ENCODE measurements around the gene TNNC1.

TNNC1 gene

DNA sequence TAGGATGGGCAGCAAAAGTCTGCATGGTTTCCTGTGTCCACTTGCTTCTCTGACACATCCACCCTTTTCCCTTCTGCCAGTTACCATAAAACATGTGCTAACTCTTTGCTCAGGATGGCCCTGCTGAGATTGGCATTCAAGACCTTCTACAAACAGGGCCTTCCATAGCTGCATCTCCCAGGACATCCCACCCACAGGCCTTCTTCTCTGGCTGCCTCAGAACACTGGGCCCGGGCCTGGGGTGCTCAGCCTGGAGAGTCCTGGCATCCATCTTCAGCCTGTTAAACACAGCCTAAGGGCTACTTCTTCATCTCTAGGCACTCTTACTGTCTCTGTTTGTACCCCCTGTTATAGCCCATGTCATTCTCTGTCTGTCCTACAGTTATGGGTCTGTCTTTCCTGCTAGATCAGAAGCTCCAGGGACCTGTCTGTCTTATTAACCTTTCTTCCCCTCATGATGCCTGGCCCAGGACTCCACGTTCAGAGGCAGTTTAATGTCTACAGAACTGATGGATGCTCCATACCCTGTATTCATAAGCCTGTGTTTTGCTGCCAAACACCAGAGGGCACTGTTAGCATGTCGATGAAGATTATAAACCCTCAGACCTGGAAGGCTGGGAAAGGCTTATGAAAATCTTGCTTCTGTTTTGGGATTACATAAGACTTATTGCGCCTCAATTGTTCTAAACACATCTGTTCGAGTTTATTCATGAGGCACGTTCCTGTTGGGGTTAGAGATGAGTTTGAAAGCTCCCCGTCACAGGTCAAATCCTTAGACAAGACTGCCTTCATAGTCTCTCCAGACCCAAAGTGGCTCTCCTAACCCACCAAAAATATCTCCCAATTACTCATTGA is 25.5 kb downstream of the TNNC1 start:
- no peak for DNase-seq

DNA sequence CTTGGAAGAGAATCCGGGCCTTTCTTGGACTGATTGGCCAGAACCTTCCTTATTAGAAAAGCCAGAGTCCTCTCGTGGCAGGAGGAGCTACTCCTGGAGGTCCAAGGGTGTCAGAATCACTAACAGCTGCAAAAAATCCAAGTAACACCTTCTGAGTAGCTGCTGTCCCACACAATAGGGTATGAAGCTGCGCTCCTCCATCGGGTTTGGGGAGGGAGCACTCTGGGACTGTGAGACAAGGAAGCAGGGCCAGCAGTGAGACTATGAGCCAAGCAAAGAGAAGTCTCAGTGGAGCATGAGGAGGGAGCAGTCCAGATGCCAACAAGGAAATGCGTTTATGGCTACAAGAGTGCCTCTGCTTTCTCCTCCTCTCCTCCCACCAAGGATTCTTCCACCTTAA is 30.7 kb downstream of the TNNC1 start:
- no peak for DNase-seq

DNA sequence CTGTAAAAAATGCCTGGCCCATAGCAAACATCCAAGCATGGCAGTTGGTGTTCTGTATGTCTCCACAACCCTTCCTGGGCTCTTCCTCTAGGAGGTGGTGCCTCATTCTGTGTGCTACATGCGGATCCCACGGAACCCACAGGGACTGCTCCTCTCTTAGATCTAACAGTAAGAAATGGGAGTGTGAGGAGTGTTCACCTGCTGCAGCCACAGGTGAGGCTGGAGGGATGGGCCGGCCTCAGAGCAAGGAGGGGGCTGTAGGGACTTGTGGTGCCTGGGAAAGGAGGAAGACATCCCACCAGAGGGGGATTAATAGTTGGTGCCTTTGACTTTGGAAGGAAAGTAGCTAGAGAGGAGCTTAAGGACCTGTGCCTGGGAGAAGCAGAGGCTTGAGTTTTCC is 31.2 kb downstream of the TNNC1 start:
- DNase-seq, result no peak

DNA sequence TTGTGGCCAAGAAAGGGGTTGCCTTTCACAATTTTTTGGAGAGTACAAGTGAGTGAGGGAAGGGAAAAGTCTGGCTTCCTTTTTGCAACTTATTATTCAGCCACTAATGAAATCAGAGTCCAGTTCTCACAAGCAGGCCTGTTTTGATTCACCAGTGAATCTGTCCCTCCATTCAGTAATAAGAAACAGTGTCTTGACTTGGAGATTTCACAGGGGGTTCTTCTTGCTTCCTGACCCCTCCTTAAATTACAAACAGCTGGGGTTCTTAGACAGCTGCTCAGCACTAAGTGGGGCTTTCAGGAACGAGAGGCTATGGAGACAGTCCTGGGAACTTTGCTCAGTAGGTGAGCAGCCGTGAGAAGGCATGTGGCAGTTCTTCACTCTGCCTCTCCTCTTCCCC is 33.5 kb downstream of the TNNC1 start:
- no peak for DNase-seq

DNA sequence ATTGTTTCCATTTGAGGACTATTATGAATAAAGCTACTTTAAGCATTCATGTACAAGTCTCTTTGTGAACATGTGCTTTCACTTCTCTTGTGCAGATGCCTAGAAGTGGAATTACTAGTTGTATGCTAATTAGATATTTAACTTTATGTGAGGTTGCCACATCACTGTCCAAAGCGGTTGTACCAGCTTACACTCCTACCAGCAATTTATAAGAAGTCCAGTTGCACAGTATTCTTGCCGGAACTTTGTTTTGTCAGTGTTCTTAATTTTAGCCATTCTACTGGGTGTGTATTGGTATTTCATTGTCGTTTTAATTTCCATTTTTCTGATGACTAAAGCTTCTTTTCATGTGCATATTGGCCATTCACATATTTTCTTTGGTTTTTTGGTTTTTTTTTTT is 38.0 kb downstream of the TNNC1 start:
- no peak for DNase-seq

DNA sequence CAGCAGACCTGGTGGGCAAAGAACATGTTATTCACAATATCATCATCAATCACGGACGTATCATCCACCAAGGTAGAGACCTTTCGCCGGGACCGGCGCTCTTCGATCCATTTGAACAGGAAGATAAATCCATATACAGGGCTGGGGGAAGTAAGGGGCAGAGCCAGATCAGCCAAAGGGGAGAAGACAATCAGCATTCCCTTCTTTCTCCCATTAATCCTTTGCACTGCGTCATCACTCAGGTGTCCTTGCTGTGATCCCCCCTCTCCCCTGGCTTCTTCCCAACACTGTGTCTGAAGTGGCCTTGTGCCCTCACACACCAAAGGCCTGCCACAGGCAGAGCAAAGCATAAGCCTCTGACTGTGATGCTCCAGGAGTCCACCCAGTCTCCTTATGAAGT is 45.4 kb downstream of the TNNC1 start:
- DNase-seq, result no peak

DNA sequence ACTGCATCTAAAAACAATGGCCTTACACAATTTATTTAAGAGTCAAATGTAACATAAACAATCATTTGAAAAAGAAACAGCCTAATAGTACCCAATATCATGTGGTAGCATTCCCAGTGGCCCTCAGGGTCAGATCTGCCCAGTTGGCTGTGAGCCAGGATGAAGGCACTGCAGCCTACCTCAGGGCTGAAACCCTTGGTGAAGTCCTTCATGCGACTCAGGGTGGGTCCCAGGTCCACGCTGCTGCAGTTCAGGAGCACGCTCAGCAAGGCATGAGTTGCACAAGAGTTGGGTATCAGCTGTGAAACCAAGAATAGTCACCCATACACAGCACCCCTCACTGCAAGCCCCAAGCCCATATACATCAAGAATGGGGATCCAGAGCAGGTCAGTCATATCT is 46.1 kb downstream of the TNNC1 start:
- DNase-seq, result no peak

DNA sequence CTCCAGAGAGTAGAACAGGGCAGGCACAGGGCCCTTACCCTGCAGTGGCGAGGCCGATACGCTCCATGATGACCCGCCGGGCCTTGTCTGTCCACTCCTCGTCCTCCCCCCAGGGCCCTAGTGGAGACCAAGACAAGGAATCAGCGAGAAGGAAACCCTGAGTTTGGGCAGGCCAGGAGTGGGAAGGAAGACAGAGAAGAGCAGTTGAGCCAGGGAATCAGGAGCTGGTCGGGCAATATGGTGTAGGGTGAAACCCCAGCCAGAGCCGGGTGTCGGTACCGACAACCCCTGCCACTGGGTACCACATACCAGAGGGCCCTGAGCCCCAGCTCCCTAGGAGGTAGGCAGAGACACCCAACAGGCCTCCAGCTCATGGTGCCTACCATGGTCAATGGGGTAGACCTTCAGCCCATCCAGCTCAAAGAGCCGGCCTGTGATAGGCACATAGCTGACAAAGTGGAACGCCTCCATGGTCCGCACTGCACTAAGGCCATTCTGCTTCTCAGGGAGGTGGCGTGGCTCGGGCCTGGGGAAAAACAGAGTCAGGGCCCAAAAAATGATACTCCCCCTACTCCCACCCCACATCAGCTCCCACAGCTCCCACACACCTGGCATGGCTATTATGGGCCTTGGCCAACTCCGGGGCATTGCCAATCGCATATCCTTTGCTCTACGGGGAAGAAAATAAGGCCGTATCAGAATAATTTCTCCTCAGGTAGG is 46.9 kb downstream of the TNNC1 start:
- no peak for DNase-seq

DNA sequence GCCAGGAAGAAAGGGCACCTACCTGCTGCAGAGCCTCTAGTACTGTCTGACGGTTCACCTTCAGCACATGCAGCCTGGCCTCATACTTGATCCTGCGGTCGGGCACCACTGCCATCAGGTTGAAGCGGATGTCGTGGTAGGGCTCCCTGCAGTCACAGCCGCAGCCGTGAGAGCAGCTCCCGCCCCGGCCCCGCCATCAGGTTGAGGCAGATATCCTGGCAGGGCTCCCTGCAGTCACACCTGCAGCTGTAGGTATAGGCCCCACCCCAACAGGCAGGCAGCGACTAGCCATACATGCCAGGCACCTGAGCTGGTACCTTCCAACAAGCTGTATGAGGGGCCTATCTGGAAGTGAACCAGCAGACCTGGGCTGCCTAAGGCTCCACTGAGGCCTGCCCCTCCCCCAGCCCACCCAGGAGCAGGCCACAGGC is 47.6 kb downstream of the TNNC1 start:
- no peak for DNase-seq

DNA sequence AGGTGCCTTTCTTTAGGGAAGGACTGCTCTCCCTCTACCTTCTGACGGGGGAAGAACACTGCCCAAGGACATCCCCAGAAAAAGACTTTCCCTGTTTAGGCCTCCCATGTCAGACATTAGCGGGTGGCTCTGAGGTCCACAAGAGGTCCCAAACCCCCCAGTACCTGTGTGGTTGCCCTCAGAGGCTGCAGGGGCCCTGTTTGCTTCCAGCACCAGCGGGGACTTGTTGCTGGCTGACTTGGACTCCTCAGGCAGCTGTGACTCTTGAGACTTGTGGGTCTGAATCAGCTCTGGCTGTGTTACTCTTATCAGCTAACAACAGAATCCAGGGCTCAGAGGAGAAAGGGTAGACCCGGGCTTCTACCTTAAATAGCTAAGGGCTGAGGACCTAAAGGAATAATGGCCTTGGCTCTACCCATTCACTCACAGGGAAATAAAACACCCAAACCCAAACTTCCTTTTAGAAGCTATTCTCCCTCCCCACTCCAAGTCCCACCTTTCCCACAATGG is 48.2 kb downstream of the TNNC1 start:
- no peak for DNase-seq

DNA sequence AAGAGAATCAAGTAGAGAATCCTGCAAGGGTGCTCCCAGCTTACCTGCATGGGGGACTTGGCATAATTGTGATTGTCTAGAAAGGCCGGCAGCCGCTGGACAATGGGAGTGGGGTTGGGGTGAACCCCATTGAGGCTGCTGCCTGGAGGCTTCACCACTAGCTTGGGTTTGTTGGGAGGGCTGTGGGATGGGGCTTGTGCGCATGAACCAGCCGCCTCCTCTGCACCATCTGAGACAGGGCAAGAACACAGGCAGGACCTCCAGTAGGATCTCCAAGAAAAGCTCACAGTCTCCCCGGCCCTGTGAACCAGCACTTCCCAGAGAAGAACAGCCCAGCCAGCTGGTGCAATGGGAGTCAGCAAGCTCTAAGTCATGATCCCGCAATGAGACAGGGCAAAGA is 48.8 kb downstream of the TNNC1 start:
- no peak for DNase-seq

DNA sequence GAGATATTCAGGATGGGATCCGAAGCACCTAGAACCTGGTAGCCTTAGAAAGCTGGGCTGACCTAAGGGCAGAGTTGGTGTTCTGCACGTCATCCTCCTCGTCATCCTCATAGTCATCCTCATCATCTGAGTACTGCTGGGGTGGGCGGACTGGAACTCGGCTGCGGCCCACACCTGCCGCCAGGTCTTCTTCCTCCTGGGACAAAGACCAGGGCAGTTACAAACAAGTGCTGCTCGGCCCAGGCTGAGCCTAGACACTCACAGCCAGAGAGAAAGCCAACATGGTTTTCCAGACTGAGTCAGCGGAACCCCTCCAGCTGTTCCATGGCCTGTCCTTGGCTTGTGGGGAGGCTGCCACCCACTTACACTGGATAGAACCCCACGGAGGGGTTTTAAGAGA is 49.5 kb downstream of the TNNC1 start:
- no peak for DNase-seq

DNA sequence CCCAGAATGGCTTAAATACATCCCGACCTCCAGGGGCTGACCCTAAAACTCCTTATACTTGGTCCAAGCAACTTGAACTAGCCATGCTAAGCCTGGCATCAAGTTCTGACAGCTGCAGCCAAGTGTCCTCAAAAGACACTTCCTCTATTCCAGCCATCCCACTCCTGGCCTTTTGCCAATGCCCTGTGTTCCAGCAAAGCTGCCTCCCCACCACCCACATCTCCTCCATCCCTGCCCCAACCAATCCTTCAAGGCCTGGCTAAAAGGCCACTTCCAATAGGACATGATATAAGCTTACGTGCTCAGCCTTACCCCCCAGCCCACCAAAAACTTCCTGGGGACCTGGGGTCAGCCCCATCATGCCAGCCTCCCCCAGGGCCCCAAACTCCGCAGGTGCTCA is 49.9 kb downstream of the TNNC1 start:
- DNase-seq, result no peak

DNA sequence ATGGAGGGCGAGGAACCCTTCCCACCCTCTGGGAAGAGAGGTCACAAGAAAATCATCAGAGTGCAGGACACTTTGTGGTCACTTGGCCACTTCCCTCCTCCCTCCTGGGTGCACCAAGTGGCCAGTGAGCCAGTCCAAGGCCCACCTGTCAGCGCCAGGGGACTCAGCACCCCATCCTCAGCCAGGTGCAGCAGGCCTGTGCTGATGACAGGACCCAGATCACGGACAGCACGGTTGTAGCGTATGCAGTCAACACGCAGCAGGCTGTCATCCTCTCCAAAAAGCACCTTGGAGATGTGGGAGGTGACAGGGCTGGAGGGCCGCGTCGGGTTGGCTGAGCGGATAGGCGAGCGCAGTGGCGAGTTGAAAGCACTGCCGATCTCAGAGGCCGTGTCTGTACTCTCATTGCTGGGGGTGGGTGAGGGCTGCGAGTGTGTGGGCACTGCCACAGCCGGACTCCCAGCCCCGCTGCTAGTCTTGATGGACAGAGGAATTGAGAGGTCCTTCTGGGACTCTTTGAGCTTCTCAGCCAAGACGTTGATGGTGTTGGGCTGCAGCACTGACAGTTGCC is 50.5 kb downstream of the TNNC1 start:
- no peak for DNase-seq

DNA sequence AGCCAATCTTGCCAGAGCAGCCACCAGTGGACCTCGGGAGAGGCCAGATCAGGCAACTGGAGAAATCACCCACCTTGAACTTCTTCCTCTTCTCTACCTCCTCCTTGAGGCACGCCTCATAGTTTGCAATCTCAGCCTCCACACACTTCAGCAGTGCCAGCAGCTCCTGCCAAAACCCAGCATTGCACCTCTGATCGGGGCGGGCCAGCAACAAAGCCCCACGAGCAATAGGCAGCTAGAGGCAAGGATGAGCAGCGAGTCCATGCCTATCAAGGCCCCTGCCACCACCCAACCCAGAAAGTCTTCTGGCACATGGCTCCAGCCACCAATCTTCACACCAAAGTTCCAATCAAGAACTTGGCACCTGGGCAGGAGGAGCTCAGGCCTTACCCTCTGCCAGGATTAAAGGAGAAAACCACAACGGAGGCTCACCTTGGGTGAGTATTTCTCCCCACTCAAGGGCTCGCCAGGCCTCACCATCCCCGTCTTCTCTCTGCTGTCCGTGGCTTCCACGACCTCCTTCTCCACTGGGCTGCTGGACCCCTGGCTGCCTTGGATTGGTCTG is 51.1 kb downstream of the TNNC1 start:
- no peak for DNase-seq

DNA sequence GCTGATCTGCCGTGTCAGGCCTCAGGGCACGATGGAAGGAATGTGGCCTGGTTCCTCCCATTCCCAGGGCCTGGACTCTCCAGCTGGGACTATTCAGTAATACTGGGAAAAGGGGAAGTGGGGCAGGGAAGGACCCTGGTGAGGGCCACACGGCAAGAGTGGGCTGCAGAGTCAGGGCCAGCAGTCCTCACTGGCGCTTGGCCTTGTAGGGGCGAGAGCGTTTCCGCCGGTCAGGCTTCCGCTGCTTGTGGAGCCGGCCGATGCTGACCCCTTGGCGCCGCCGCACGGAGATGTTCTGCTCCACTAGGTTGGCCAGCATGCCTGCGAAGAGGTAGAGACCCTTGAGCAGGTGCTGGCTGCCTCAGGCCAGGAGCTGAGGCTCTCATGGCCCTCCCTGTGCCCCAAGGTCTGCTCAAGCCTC is 51.7 kb downstream of the TNNC1 start:
- DNase-seq, result no peak

DNA sequence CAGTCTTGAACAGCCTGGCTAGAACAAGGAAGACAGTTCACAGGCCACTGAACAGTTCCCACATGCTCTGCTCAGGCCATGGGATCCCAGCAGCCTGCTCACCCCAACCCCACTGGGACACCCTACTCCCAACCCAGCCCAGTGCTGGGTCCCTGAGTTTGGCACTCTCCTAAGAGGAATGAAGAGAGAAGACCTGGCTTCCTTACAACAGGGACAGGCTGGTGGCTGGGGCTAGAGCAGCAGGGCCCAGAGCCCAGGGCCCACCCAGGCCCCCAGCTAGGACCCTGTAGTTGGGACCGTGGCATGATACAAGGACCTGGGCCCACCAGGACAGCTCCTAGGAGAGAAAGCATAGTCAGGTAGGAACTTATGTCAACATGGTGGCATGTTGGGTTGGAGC is 52.3 kb downstream of the TNNC1 start:
- no peak for DNase-seq
